ENCODE results near the gene JAML.

Gene JAML

DNA sequence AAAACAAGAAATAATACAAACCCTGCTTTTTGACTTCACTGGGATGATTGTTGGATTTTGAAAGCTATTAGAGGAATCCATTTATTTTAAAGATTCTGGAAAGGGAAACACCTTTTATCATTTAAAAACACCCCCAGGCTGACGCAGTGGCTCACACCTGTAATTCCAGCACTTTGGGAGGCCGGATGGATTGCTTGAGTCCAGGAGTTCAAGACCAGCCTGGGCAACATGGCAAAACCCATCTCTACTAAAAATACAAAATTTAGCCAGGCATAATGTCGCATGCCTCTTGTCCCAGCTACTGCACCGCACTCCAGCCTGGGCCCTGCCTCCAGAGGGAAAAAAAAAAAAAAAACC lies 48.1 kb downstream of the JAML start:
- H3K4me3 ChIP-seq (ENCODE audit: low read length) = peak overlapping the region; percentile 78
- H3K27ac ChIP-seq (ENCODE audit: low read length) = no peak overlapping the region
- H3K36me3 ChIP-seq (ENCODE audit: control insufficient read depth, low read depth, low read length) = no peaks in the 10 kb centered on the region
- H3K4me1 ChIP-seq (ENCODE audit: control insufficient read depth, low read depth, low read length) = peaks cover 17% of the 10 kb centered on the region
- no peak overlapping the region for H3K9ac ChIP-seq (ENCODE audit: low read length)
- no peaks in the 10 kb centered on the region for H3K9me3 ChIP-seq (ENCODE audit: control insufficient read depth, low read depth, low read length)
- peaks cover 46% of the 10 kb centered on the region for H3K27me3 ChIP-seq (ENCODE audit: control insufficient read depth, insufficient read depth, low read length)

DNA sequence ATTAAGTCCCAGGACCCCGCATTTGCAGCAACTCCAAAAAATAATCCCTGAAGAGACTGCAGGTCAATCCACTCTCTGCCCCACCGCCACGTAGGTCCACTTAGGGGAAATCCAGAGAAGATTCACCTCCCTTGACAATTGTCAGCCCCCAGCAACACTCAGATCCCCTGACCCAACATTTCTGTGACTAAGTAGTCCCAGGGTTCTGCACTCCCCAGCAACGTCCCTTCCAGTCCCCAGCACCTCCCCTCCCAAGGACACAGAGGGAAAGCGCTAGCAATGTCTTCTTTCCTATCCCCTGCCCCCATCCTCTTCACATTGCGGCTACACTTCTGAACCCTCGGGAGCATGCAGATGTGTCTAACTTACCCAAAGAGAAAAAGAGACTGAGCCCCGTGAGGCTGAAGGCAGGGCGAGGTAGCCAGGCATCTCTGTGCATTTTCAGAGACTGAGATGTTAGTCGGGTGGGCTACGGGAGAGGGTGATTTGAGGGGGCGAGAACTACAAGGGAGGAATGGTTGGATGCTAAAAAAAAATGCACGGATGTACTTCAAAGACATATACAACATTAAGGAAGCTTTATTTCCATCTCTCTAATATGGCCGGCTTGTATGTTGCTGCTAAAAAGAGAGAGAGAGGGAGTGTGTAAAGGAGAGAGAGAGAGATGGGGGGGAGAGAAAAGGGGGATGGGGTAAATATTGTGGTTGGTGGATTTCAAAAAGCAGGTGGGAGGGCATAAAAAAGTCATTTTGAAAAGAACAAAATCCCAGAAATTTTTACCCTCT lies 48.6 kb downstream of the JAML start, which contains the start of gene SCN2B:
Gene SCN2B, minus strand, starts transcription at position 647 of the 785 bp plus-strand sequence. Its CDS starts 208 bp downstream, at position 439.
- H3K9me3 ChIP-seq (ENCODE audit: control insufficient read depth, low read depth, low read length) = no peaks in the 10 kb centered on the region
- H3K27ac ChIP-seq (ENCODE audit: low read length) = no peak within 1 kb of the TSS
- H3K27me3 ChIP-seq (ENCODE audit: control insufficient read depth, insufficient read depth, low read length) = peaks cover 50% of the 10 kb centered on the region
- H3K4me1 ChIP-seq (ENCODE audit: control insufficient read depth, low read depth, low read length) = peaks cover 17% of the 10 kb centered on the region
- peak within 1 kb of the TSS; percentile 14 for H3K9ac ChIP-seq (ENCODE audit: low read length)
- H3K36me3 ChIP-seq (ENCODE audit: control insufficient read depth, low read depth, low read length) = no peaks in the 10 kb centered on the region
- H3K4me3 ChIP-seq (ENCODE audit: low read length) = peak within 1 kb of the TSS; percentile 78

DNA sequence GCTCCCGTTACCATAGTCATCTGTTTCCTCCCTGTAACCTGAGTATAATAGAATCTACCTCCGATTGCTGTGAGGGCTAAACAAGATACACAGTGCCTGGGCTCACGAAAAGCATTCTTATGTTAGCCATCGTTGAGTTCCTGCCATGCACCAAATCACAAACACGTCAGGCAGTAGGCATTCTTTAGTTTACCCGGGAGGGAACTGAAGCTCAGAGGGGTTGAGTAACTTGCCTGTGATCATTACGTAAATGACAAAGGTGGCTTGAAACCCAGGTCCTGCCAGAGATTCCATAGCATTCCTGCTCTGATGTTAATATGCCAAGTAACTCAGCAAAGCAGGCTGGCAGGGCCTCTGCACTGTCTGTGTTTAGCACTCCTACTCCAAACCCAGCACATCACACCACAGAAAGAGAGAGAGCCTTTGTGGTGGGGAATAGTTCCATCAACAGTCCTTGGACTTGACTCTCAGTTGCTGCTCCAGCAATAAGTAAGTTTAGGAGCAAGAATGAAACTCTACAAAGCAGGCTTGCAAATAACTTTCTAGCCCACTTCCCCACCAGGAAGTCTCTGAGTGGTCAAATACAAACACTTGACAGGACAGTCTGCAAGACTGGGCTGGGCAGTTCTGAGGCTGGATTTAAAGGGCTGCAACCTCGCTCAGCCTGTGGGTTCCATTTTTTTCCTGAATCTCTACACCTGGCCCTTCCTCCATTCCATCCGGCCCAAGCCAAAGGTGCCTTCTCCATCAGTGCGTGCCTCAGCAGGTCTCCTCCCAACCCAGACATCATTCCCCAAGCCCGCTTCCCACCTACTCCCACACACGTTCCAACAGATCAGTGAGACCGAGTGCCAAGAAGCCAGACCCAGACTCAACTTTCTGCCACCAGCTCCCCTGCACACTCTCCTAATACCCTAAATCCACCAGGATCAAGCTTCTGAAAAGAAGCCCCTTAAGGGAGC lies 49.5 kb downstream of the JAML start:
- peaks cover 58% of the 10 kb centered on the region for H3K27me3 ChIP-seq (ENCODE audit: control insufficient read depth, insufficient read depth, low read length)
- H3K4me3 ChIP-seq (ENCODE audit: low read length) = peak overlapping the region; percentile 78
- no peak overlapping the region for H3K9ac ChIP-seq (ENCODE audit: low read length)
- H3K36me3 ChIP-seq (ENCODE audit: control insufficient read depth, low read depth, low read length) = no peaks in the 10 kb centered on the region
- H3K9me3 ChIP-seq (ENCODE audit: control insufficient read depth, low read depth, low read length) = no peaks in the 10 kb centered on the region
- peaks cover 21% of the 10 kb centered on the region for H3K4me1 ChIP-seq (ENCODE audit: control insufficient read depth, low read depth, low read length)
- no peak overlapping the region for H3K27ac ChIP-seq (ENCODE audit: low read length)

DNA sequence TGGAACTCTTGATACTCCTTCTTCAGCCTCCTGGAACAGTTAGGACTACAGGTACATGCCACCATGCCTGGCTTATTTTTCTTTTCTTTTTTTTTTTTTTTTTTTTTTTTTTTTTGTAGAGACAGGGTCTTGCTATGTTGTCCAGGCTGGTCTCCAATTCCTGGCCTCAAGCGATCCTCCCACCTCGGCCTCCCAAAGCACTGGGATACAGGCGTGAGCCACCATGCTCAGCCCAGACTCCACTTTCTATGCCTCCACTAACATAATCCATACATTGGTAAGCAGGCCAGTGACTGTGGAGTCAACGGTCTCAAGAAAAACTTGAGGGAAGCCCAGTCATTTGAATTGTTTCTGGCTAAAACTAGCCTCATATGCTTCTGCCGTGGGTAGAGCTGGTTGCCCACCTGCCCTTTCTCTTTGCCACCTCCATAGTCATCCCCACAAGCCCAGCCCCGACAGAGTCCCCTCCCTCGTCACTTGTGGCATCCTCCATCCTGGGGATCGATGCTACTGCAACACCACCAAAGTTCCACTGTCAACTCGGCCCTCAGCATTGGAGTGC lies 50.7 kb downstream of the JAML start:
- no peak overlapping the region for H3K9ac ChIP-seq (ENCODE audit: low read length)
- H3K27me3 ChIP-seq (ENCODE audit: control insufficient read depth, insufficient read depth, low read length) = peaks cover 70% of the 10 kb centered on the region
- no peaks in the 10 kb centered on the region for H3K36me3 ChIP-seq (ENCODE audit: control insufficient read depth, low read depth, low read length)
- H3K27ac ChIP-seq (ENCODE audit: low read length) = no peak overlapping the region
- H3K4me1 ChIP-seq (ENCODE audit: control insufficient read depth, low read depth, low read length) = peaks cover 21% of the 10 kb centered on the region
- no peak overlapping the region for H3K4me3 ChIP-seq (ENCODE audit: low read length)
- H3K9me3 ChIP-seq (ENCODE audit: control insufficient read depth, low read depth, low read length) = no peaks in the 10 kb centered on the region

DNA sequence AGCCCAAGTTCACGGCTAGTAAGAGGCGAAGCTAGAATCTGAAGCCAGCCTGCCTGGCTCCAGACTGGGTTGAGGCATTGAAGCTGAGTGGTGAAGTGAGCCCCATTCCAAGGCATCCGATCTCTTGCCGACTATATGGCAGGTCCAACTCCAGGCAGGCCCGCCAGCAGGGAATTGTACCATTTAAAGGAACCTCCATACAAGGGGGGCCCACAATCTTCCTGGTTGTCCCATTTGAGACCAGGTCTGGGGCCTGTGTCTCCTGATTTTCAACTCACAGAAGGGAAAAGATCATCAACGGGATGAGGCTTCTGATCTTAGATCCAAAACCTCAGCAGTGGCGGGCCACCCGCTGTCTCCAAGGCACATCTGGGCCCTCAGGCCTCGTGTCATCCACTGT lies 52.5 kb downstream of the JAML start:
- Histone ChIP-seq H3K27me3 (ENCODE audit: control insufficient read depth, insufficient read depth, low read length) (peaks cover 84% of the 10 kb centered on the region), H3K4me3 (ENCODE audit: low read length) (no peak overlapping the region), H3K27ac (ENCODE audit: low read length) (no peak overlapping the region), H3K9me3 (ENCODE audit: control insufficient read depth, low read depth, low read length) (no peaks in the 10 kb centered on the region), H3K36me3 (ENCODE audit: control insufficient read depth, low read depth, low read length) (no peaks in the 10 kb centered on the region), H3K4me1 (ENCODE audit: control insufficient read depth, low read depth, low read length) (peaks cover 21% of the 10 kb centered on the region), H3K9ac (ENCODE audit: low read length) (no peak overlapping the region)

DNA sequence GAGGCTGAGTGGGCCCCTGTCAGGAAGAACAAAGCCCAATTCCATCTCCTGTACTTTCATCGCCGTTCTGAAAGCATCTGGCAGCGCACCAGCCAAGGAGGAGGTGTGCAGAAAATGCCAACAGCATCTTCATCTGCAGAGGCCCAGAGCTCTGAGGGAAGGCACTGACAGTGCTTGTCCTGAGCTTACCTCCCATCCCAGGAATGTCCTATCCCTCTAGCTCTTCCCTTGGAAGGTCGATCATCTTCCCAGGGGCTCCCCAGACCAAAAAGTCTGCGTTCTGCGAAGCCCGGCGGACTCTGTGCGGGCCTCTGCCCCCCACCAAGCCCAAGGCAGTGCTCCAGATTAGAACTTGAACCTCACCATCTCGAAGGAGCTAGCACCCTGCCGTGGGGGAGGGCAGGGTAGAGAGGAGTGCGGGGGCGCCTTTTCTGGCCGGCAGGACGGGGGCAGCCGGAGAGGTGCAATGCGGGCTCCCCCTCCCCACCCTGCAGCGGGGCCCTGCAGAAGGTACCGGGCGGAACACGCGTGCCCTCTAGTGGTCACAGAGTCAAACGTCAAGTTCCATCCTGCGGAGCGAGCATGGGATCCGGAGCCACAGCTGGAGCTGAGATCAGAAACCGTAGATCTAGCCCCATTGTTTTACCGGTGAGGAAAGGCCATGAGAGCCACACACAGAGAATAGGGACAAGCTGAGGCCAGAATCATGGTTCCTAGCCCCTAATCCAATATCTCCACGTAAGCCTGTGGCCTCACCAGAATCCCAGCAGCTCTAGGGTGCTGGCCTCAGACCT lies 53.3 kb downstream of the JAML start:
- Histone ChIP-seq H3K36me3 (ENCODE audit: control insufficient read depth, low read depth, low read length) (no peaks in the 10 kb centered on the region), H3K9ac (ENCODE audit: low read length) (no peak overlapping the region), H3K4me3 (ENCODE audit: low read length) (peak overlapping the region; percentile 65), H3K27ac (ENCODE audit: low read length) (no peak overlapping the region), H3K9me3 (ENCODE audit: control insufficient read depth, low read depth, low read length) (no peaks in the 10 kb centered on the region), H3K4me1 (ENCODE audit: control insufficient read depth, low read depth, low read length) (peaks cover 21% of the 10 kb centered on the region), H3K27me3 (ENCODE audit: control insufficient read depth, insufficient read depth, low read length) (peaks cover 93% of the 10 kb centered on the region)

DNA sequence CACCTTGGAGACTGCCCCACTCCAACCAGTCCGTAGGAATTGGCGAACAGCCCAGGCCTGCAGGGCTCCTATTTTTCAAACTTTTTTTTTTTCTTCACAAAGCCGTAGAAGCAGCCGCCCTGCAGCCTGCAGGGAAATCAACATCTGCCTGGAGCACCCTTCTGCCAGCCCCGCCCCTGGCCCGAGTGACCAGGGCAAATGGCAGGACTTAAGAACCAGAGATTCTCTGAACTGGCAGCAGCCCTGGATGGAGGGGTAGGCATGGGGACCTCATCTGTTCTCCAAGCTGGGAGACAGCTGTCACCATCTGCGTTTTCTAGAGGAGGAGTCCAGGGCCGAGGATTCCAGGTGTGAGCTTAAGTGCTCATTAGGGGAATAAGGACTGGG lies 53.9 kb downstream of the JAML start:
- peaks cover 89% of the 10 kb centered on the region for H3K27me3 ChIP-seq (ENCODE audit: control insufficient read depth, insufficient read depth, low read length)
- H3K9ac ChIP-seq (ENCODE audit: low read length) = no peak overlapping the region
- peaks cover 21% of the 10 kb centered on the region for H3K4me1 ChIP-seq (ENCODE audit: control insufficient read depth, low read depth, low read length)
- H3K36me3 ChIP-seq (ENCODE audit: control insufficient read depth, low read depth, low read length) = no peaks in the 10 kb centered on the region
- H3K27ac ChIP-seq (ENCODE audit: low read length) = no peak overlapping the region
- H3K9me3 ChIP-seq (ENCODE audit: control insufficient read depth, low read depth, low read length) = no peaks in the 10 kb centered on the region
- H3K4me3 ChIP-seq (ENCODE audit: low read length) = peak overlapping the region; percentile 65

DNA sequence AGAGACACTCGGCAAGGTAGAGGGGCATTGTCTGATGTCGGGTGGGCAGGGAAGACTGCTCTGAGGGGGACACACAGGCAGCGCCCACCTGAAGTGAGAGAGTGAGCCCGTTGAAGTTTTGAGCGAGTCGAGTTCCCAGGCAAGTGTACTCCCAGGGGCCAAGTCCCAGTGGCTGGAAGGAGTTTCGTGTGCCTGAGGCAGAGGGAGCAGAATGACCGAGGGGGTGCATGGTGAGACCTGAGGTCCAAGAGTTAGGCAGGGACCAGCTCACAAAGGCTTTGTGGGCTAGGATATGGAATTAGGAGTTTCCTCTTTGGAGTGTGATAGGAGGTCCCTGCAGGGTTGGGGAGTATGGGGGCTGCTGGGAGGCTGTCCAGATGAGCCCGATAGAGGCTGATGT lies 54.6 kb downstream of the JAML start:
- no peak overlapping the region for H3K4me3 ChIP-seq (ENCODE audit: low read length)
- H3K27ac ChIP-seq (ENCODE audit: low read length) = no peak overlapping the region
- peaks cover 82% of the 10 kb centered on the region for H3K27me3 ChIP-seq (ENCODE audit: control insufficient read depth, insufficient read depth, low read length)
- H3K9ac ChIP-seq (ENCODE audit: low read length) = no peak overlapping the region
- no peaks in the 10 kb centered on the region for H3K9me3 ChIP-seq (ENCODE audit: control insufficient read depth, low read depth, low read length)
- peaks cover 16% of the 10 kb centered on the region for H3K4me1 ChIP-seq (ENCODE audit: control insufficient read depth, low read depth, low read length)
- H3K36me3 ChIP-seq (ENCODE audit: control insufficient read depth, low read depth, low read length) = no peaks in the 10 kb centered on the region

DNA sequence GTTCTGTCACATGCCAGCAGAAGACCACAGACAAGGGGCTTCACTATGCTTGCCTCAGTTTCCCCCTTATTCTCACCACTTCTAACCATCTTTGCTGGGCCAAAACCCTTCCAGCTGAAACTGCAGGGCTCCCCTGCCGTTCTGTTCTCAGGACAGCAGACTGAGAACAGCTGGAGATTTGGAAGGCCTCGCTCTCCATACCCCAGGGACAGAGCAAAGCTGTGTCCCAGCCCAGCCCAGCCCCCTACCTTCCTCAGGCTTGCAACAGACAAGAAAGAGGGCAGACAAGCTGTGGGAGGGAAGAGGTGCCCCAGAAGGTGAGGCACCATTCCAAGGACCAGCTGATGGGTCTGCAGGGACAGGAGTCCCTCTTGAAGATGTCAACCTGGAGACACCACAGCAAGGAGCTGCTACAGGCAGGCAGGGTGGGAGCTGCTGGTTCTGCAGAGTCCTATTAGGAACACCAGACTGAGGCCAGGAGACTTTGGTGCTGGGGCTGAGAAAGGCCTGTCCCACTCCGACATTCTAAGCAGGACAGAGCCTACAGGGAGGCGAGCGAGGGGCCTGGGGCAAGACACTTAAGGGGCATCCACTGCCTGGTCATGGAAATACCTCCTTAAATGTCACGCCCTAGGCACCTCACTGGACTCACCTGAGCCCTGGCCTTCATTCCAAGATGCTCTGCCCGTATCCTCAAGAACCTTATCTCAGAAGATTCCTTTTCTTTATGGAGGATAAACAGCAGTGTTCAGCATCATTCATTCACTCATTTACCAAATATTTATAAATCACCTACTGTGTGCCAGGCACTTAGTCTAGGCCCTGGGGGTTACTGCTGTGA lies 55.3 kb downstream of the JAML start:
- no peak overlapping the region for H3K4me3 ChIP-seq (ENCODE audit: low read length)
- no peaks in the 10 kb centered on the region for H3K36me3 ChIP-seq (ENCODE audit: control insufficient read depth, low read depth, low read length)
- no peaks in the 10 kb centered on the region for H3K9me3 ChIP-seq (ENCODE audit: control insufficient read depth, low read depth, low read length)
- peaks cover 9% of the 10 kb centered on the region for H3K4me1 ChIP-seq (ENCODE audit: control insufficient read depth, low read depth, low read length)
- peaks cover 75% of the 10 kb centered on the region for H3K27me3 ChIP-seq (ENCODE audit: control insufficient read depth, insufficient read depth, low read length)
- no peak overlapping the region for H3K9ac ChIP-seq (ENCODE audit: low read length)
- H3K27ac ChIP-seq (ENCODE audit: low read length) = no peak overlapping the region

DNA sequence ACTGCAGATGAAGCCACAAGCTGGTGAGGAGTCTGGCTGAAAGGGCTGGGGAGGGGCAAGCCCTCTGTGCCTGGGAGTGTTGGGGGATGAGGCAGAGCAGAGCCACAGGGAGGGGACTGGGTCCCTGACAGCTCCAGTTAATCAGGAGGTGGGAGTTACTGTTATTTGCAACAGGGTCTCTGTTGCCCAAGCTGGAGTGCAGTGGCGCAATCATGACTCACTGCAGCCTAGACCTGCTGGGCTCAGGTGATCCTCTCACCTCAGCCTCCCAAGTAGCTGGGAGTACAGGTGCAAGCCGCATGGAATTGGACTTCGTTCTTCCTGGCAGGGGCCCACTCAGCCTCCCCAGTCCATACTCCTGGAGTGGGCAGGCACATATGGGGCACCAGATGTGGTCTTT lies 56.1 kb downstream of the JAML start:
- Histone ChIP-seq H3K36me3 (ENCODE audit: control insufficient read depth, low read depth, low read length) (no peaks in the 10 kb centered on the region), H3K9ac (ENCODE audit: low read length) (no peak overlapping the region), H3K27me3 (ENCODE audit: control insufficient read depth, insufficient read depth, low read length) (peaks cover 68% of the 10 kb centered on the region)

More for the DNA sequence above, 56.1 kb downstream of the JAML start:
- H3K4me1 ChIP-seq (ENCODE audit: control insufficient read depth, low read depth, low read length) = peaks cover 9% of the 10 kb centered on the region
- no peaks in the 10 kb centered on the region for H3K9me3 ChIP-seq (ENCODE audit: control insufficient read depth, low read depth, low read length)
- H3K4me3 ChIP-seq (ENCODE audit: low read length) = no peak overlapping the region
- H3K27ac ChIP-seq (ENCODE audit: low read length) = no peak overlapping the region

Measured in iPS-18a (cell line).